WTC11 (cell line): ENCODE measurements around the gene SOD1. TPM values are rescaled to one million over a fixed set of nuclear protein-coding genes. Genes with fewer than 3 reads are reported as not detected.

Source experiments
- ATAC-seq: fragments of 200-7000 bp; cut with Tn5 transposase; 2 replicates; pipeline ENCODE4 v1.10.0; 2021; ENCODE audit warnings: mild to moderate bottlenecking, moderate library complexity
- CTCF ChIA-PET: fragments of 300-600 bp; sonication (Branson Sonifier 250); formaldehyde crosslinking; loops from one replicate; lab custom pipeline; 2021; ENCODE audit warnings: antibody characterized with exemption; lab: Charles Lee
- POLR2A ChIA-PET: fragments of 350-600 bp; sonication (Branson Sonifier 250); formaldehyde crosslinking; loops from one replicate; lab custom pipeline; 2021; ENCODE audit warnings: antibody characterized with exemption; lab: Charles Lee
- DNase-seq: peaks from one replicate; pipeline ENCODE4 v3.0.0; 2021; ENCODE audit warnings: low spot score
- H3K27ac Mint-ChIP-seq: 2 replicates; pipeline ENCODE4 v1.8.0; 2021; ENCODE audit warnings: mixed read lengths
- H3K27me3 Mint-ChIP-seq: 2 replicates; pipeline ENCODE4 v1.8.0; 2021; ENCODE audit warnings: low read depth, mild to moderate bottlenecking, moderate library complexity, mixed read lengths
- H3K36me3 Mint-ChIP-seq: 2 replicates; pipeline ENCODE4 v1.8.0; 2021; ENCODE audit warnings: mixed read lengths
- H3K4me1 Mint-ChIP-seq: 2 replicates; pipeline ENCODE4 v1.8.0; 2022; ENCODE audit warnings: mixed read lengths
- H3K4me3 Mint-ChIP-seq: 2 replicates; pipeline ENCODE4 v1.8.0; 2021; ENCODE audit warnings: mild to moderate bottlenecking, moderate library complexity, mixed read lengths
- H3K9me3 Mint-ChIP-seq: 2 replicates; pipeline ENCODE4 v1.8.0; 2021; ENCODE audit warnings: mixed read lengths
- ATF1 ChIP-seq: sonication (generic); formaldehyde crosslinking; IDR thresholded peaks from 2 replicates; pipeline ENCODE4 v1.8.1; 2023; ENCODE audit warnings: mild to moderate bottlenecking, moderate library complexity, missing genetic modification reagents
- CBFB ChIP-seq: sonication (generic); formaldehyde crosslinking; IDR thresholded peaks from 2 replicates; pipeline ENCODE4 v1.8.1; 2022; ENCODE audit warnings: mild to moderate bottlenecking, low read depth, missing genetic modification reagents
- CREB1 ChIP-seq: sonication (generic); formaldehyde crosslinking; IDR thresholded peaks from 2 replicates; pipeline ENCODE4 v1.8.0; 2023; ENCODE audit warnings: mild to moderate bottlenecking, missing genetic modification reagents
- EMX1 ChIP-seq: fragments of 250-450 bp; sonication (Bioruptor Pico); IDR thresholded peaks from 2 replicates; pipeline ENCODE4 v1.8.0; 2021; ENCODE audit warnings: mild to moderate bottlenecking
- MXD4 ChIP-seq: fragments of 250-450 bp; sonication (Bioruptor Pico); IDR thresholded peaks from 2 replicates; pipeline ENCODE4 v1.8.0; 2021; ENCODE audit warnings: mild to moderate bottlenecking, moderate library complexity, borderline replicate concordance
- NFATC4 ChIP-seq: fragments of 250-450 bp; sonication (Bioruptor Pico); IDR thresholded peaks from 2 replicates; pipeline ENCODE4 v1.9.0; 2021; ENCODE audit warnings: mild to moderate bottlenecking
- NFYB ChIP-seq: sonication (generic); formaldehyde crosslinking; conservative IDR thresholded peaks from 2 replicates; pipeline ENCODE4 v1.8.0; 2022; ENCODE audit warnings: low read depth, missing genetic modification reagents
- NR1H2 ChIP-seq: sonication (generic); formaldehyde crosslinking; IDR thresholded peaks from 2 replicates; pipeline ENCODE4 v1.9.0; 2021; ENCODE audit warnings: mild to moderate bottlenecking, moderate library complexity, missing genetic modification reagents
- PRRX2 ChIP-seq: fragments of 250-450 bp; sonication (Bioruptor Pico); IDR thresholded peaks from 2 replicates; pipeline ENCODE4 v1.8.0; 2021; ENCODE audit warnings: mild to moderate bottlenecking
- total RNA-seq: library from RNA; stranded (reverse); gene quantifications from 3 replicates; pipeline ENCODE4 v1.2.3, GENCODE V29; 2021
- TF ChIP-seq, protein P1 (sequence below): sonication (generic); formaldehyde crosslinking; IDR thresholded peaks from 2 replicates; pipeline ENCODE4 v1.8.0; 2023; ENCODE audit warnings: missing genetic modification reagents, mild to moderate bottlenecking, borderline replicate concordance
- TF ChIP-seq, protein P2 (sequence below): sonication (generic); formaldehyde crosslinking; IDR thresholded peaks from 2 replicates; pipeline ENCODE4 v1.8.1; 2022; ENCODE audit warnings: missing genetic modification reagents, borderline replicate concordance
- TF ChIP-seq, protein P3 (sequence below): sonication (generic); formaldehyde crosslinking; IDR thresholded peaks from 2 replicates; pipeline ENCODE4 v1.8.1; 2022; ENCODE audit warnings: mild to moderate bottlenecking, moderate library complexity, missing genetic modification reagents
- TF ChIP-seq, protein P4 (sequence below): sonication (generic); formaldehyde crosslinking; conservative IDR thresholded peaks from 2 replicates; pipeline ENCODE4 v1.8.1; 2023; ENCODE audit warnings: mild to moderate bottlenecking, low read depth, missing genetic modification reagents, moderate library complexity

Gene SOD1
- total RNA-seq, 1 experiment from 2014 or later: 181 TPM

DNA sequence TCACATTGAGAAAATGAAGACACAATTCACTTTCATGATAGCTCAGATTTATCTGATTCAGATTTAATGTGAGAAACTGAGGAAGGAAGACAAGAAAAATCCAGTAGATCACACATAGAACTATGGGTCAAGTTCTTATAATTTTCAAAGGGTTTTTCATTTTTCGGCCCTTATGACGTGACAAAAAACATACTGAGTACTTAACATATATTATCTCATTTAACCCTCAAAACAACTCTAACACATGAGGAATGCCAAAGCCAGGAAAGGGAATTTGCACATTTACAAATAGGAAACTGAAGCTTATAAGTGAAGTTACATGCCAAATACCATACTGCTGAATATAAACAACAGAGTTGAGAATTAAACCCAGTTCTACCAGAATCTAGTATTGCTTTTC lies 27.6 kb downstream of the SOD1 start (continued):
- TF ChIP-seq, protein P1, sequence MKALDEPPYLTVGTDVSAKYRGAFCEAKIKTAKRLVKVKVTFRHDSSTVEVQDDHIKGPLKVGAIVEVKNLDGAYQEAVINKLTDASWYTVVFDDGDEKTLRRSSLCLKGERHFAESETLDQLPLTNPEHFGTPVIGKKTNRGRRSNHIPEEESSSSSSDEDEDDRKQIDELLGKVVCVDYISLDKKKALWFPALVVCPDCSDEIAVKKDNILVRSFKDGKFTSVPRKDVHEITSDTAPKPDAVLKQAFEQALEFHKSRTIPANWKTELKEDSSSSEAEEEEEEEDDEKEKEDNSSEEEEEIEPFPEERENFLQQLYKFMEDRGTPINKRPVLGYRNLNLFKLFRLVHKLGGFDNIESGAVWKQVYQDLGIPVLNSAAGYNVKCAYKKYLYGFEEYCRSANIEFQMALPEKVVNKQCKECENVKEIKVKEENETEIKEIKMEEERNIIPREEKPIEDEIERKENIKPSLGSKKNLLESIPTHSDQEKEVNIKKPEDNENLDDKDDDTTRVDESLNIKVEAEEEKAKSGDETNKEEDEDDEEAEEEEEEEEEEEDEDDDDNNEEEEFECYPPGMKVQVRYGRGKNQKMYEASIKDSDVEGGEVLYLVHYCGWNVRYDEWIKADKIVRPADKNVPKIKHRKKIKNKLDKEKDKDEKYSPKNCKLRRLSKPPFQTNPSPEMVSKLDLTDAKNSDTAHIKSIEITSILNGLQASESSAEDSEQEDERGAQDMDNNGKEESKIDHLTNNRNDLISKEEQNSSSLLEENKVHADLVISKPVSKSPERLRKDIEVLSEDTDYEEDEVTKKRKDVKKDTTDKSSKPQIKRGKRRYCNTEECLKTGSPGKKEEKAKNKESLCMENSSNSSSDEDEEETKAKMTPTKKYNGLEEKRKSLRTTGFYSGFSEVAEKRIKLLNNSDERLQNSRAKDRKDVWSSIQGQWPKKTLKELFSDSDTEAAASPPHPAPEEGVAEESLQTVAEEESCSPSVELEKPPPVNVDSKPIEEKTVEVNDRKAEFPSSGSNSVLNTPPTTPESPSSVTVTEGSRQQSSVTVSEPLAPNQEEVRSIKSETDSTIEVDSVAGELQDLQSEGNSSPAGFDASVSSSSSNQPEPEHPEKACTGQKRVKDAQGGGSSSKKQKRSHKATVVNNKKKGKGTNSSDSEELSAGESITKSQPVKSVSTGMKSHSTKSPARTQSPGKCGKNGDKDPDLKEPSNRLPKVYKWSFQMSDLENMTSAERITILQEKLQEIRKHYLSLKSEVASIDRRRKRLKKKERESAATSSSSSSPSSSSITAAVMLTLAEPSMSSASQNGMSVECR: no peak
- TF ChIP-seq, protein P2, sequence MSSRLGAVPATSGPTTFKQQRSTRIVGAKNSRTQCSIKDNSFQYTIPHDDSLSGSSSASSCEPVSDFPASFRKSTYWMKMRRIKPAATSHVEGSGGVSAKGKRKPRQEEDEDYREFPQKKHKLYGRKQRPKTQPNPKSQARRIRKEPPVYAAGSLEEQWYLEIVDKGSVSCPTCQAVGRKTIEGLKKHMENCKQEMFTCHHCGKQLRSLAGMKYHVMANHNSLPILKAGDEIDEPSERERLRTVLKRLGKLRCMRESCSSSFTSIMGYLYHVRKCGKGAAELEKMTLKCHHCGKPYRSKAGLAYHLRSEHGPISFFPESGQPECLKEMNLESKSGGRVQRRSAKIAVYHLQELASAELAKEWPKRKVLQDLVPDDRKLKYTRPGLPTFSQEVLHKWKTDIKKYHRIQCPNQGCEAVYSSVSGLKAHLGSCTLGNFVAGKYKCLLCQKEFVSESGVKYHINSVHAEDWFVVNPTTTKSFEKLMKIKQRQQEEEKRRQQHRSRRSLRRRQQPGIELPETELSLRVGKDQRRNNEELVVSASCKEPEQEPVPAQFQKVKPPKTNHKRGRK (CRISPR knock-in tag): no peak
- TF ChIP-seq PRRX2 (CRISPR knock-in tag) (no peak), CBFB (CRISPR knock-in tag) (no peak), EMX1 (CRISPR knock-in tag) (no peak)
- TF ChIP-seq, protein P3, sequence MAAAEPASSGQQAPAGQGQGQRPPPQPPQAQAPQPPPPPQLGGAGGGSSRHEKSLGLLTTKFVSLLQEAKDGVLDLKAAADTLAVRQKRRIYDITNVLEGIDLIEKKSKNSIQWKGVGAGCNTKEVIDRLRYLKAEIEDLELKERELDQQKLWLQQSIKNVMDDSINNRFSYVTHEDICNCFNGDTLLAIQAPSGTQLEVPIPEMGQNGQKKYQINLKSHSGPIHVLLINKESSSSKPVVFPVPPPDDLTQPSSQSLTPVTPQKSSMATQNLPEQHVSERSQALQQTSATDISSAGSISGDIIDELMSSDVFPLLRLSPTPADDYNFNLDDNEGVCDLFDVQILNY (CRISPR knock-in tag): no peak

DNA sequence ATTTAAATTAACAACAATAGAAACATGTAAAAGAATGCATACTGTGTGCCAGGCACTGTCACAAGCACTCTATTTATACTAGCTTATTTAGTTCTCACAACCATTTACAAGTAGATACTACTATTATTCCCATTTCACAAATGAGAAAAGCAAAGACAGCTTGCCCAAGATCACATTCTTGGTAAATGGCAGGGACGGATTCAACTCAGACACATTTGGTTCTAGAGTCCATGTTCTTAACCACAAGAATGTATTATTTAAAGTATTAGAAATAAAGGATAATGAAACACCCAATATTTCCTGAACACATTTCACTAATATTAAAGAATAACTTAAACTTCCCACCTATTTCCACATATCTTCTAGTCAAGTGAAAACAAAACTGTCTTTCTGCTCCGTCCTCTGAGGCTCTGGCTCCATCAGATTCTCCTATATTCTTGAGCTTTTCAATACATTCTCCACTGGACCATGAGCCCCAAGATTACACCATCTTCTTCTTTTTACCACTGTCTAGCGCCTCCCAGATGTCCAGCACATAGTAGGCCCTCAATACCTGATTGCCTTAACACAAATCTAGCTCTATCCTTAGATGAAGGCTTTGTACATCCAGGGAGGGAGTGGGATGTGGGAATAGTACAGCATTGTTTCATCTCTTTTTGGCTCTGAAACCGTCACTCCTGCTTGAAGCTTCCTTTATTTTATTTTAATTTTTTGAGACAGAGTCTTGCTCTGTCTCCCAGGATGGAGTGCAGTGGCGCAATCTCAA lies 29.3 kb downstream of the SOD1 start:
- no peaks in the 10 kb centered on the region for H3K27me3 Mint-ChIP-seq
- no peak overlapping the region for H3K4me3 Mint-ChIP-seq
- ChIA-PET CTCF (no interaction called here), POLR2A (interaction anchor here (0.7 kb wide), 1 partner anchor 88 kb away, joined by 6 read pairs; no protein-coding TSS in a partner anchor)
- H3K9me3 Mint-ChIP-seq: no peaks in the 10 kb centered on the region
- ATAC-seq (no peak), DNase-seq (no peak)
- TF ChIP-seq, protein P4, sequence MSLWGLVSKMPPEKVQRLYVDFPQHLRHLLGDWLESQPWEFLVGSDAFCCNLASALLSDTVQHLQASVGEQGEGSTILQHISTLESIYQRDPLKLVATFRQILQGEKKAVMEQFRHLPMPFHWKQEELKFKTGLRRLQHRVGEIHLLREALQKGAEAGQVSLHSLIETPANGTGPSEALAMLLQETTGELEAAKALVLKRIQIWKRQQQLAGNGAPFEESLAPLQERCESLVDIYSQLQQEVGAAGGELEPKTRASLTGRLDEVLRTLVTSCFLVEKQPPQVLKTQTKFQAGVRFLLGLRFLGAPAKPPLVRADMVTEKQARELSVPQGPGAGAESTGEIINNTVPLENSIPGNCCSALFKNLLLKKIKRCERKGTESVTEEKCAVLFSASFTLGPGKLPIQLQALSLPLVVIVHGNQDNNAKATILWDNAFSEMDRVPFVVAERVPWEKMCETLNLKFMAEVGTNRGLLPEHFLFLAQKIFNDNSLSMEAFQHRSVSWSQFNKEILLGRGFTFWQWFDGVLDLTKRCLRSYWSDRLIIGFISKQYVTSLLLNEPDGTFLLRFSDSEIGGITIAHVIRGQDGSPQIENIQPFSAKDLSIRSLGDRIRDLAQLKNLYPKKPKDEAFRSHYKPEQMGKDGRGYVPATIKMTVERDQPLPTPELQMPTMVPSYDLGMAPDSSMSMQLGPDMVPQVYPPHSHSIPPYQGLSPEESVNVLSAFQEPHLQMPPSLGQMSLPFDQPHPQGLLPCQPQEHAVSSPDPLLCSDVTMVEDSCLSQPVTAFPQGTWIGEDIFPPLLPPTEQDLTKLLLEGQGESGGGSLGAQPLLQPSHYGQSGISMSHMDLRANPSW (CRISPR knock-in tag): no peak
- no peak for TF ChIP-seq MXD4
- TF ChIP-seq ATF1 (CRISPR knock-in tag): no peak
- no peak for TF ChIP-seq CREB1 (CRISPR knock-in tag)
- no peak for TF ChIP-seq NR1H2 (CRISPR knock-in tag)
- TF ChIP-seq, all 79 proteins: peak for 0
- Mint-ChIP-seq H3K27ac (no peak overlapping the region), H3K36me3 (peaks cover 78% of the 10 kb centered on the region), H3K4me1 (no peaks in the 10 kb centered on the region)

DNA sequence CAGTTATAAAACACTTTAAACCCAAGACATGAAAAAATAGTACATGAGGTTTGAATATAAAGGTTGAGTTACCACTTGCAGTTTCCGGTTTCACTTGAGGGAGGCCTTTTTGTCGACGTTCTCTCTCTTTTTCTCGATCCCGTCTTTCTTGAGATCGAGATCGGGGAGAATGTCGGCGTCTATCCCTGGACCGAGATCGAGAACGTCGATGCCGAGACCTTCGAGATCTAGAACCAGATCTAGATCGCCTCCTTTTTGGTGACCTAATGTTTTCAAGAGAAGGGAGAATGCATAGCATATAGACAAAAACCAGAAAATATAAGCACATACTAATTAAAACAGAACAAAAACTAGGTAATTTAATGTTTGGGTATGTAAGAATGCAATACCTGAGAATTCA lies 33.7 kb downstream of the SOD1 start:
- H3K27ac Mint-ChIP-seq: no peak overlapping the region
- no peak for ATAC-seq
- H3K36me3 Mint-ChIP-seq: peaks cover 76% of the 10 kb centered on the region
- H3K27me3 Mint-ChIP-seq: no peaks in the 10 kb centered on the region
- no peak for DNase-seq
- H3K4me3 Mint-ChIP-seq: no peak overlapping the region
- H3K9me3 Mint-ChIP-seq: no peaks in the 10 kb centered on the region
- POLR2A ChIA-PET: no interaction called here
- CTCF ChIA-PET: interaction anchor here (1.0 kb wide), 1 partner anchor 13 kb away, joined by 3 read pairs; no protein-coding TSS in a partner anchor
- TF ChIP-seq NFYB (CRISPR knock-in tag) (no peak), NFATC4 (no peak)
- TF ChIP-seq, all 79 proteins: peak for 0
- no peaks in the 10 kb centered on the region for H3K4me1 Mint-ChIP-seq
